ENCODE measurements around the gene GUCY2D.
A peak's percentile ranks its signal among the peaks of the same experiment; 100 is the strongest.

GUCY2D gene

DNA sequence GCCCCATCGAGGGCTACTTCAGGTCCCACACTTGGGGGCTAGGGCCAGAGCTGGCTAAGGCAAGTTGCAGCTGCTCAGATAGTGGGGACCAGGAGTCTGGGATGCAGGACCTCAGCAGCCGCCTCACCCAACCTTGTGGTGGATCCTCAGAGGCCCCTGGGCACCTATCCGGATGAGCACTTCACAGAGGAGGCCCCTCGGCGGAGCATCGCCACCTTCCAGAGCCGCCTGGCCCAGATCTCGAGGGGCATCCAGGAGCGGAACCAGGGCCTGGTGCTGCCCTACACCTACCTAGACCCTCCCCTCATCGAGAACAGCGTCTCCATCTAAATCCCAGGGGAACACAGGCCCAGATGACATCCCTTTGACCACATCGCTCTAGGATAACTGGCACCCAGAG, 45.8 kb downstream of the GUCY2D start:
- DNase-seq (ENCODE audit: low read depth) = no peak
- TF ChIP-seq, protein P1, sequence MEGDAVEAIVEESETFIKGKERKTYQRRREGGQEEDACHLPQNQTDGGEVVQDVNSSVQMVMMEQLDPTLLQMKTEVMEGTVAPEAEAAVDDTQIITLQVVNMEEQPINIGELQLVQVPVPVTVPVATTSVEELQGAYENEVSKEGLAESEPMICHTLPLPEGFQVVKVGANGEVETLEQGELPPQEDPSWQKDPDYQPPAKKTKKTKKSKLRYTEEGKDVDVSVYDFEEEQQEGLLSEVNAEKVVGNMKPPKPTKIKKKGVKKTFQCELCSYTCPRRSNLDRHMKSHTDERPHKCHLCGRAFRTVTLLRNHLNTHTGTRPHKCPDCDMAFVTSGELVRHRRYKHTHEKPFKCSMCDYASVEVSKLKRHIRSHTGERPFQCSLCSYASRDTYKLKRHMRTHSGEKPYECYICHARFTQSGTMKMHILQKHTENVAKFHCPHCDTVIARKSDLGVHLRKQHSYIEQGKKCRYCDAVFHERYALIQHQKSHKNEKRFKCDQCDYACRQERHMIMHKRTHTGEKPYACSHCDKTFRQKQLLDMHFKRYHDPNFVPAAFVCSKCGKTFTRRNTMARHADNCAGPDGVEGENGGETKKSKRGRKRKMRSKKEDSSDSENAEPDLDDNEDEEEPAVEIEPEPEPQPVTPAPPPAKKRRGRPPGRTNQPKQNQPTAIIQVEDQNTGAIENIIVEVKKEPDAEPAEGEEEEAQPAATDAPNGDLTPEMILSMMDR (conservative IDR thresholded peaks at IDR 0.05; ENCODE audit: low read length) = no peak

GRCh38 chr17:8048736-8049135, 46.3 kb downstream of the GUCY2D start:
- DNase-seq (ENCODE audit: low read depth) = no peak
- H3K4me3 ChIP-seq (ENCODE audit: low read length) = no peak overlapping the region
- TF ChIP-seq, protein P1 (conservative IDR thresholded peaks at IDR 0.05; ENCODE audit: low read length) = no peak

More for the DNA sequence above, 45.8 kb downstream of the GUCY2D start:
- H3K4me3 ChIP-seq (ENCODE audit: low read length) = no peak overlapping the region

GRCh38 chr17:8051831-8052230, 49.4 kb downstream of the GUCY2D start:
- DNase-seq (ENCODE audit: low read depth) = no peak
- no peak overlapping the region for H3K4me3 ChIP-seq (ENCODE audit: low read length)
- TF ChIP-seq, protein P1 (conservative IDR thresholded peaks at IDR 0.05; ENCODE audit: low read length) = no peak

- H3K4me3 ChIP-seq (ENCODE audit: low read length) = no peak overlapping the region
- TF ChIP-seq, protein P1 (conservative IDR thresholded peaks at IDR 0.05; ENCODE audit: low read length) = no peak
- no peak for DNase-seq (ENCODE audit: low read depth)
These were observed 50.1 kb downstream of the GUCY2D start for GRCh38 chr17:8052256-8053252.

- DNase-seq (ENCODE audit: low read depth) = peak; percentile 12
- no peak overlapping the region for H3K4me3 ChIP-seq (ENCODE audit: low read length)
- TF ChIP-seq, protein P1 (conservative IDR thresholded peaks at IDR 0.05; ENCODE audit: low read length) = no peak
These were observed 51.2 kb downstream of the GUCY2D start for GRCh38 chr17:8053600-8053999.

DNA sequence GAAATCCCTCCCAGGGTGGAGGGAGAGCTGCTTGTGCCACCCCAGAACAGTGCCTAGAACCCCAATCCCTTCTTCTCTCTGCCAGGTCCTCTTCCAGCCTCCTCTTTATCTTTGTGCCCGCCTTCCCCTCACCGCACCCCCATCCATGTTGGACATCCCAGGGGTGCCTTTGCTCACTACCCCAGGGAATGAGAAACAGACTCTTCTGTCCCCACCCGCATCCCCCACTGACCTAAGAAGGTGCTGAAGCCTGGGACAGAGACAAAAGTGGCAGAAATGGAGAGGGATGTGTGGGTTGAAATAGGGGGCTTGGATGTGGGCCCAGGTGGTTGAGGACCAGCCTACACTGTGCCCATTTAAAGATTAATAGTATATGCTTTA, 53.4 kb downstream of the GUCY2D start:
- no peak for DNase-seq (ENCODE audit: low read depth)
- H3K4me3 ChIP-seq (ENCODE audit: low read length) = no peak overlapping the region
- TF ChIP-seq, protein P1 (conservative IDR thresholded peaks at IDR 0.05; ENCODE audit: low read length) = no peak
